ENCODE measurements around the gene ARHGAP40. TPM values are rescaled to one million over a fixed set of nuclear protein-coding genes. Genes with fewer than 3 reads are reported as not detected.

ARHGAP40 gene
- total and polyA plus RNA-seq, 2 of the 4 experiments (the other 2 are of a cell fraction), result not detected

DNA sequence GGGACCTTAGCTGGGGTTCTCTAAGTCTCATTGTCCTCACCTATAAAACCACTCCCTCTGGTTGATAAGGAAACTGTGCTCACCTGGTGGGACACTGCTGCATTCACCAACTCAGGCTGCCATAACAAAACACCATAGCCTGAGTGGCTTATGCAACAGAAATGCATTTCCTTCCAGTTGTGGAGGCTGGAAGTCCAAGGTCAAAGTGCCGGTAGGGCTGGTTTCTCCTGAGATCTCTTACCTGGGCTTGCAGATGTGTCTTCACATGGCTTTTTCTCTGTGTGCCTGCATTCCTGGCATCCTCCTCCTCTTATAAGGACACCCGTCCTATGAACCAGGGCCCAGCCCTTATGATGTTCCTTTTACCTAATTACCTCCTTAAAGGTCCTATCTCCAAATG is 62.7 kb downstream of the ARHGAP40 start:
- Histone ChIP-seq H4K8ac (ENCODE audit: low read depth in 2 of 2, low read length in 2 of 2) (no peak overlapping the region), H2AFZ (replicated peaks; ENCODE audit: low read length, poor library complexity) (no peak overlapping the region), H2AK5ac (ENCODE audit: low read depth, low read length) (no peak overlapping the region), H2BK20ac (ENCODE audit: low read depth, low read length) (no peak overlapping the region), H3K4me3 (ENCODE audit: insufficient read depth, low read depth, low read length) (no peak overlapping the region), H3K27ac (ENCODE audit: insufficient read depth, low read length) (no peak overlapping the region), H2AK9ac (replicated peaks; ENCODE audit: low read depth, low read length, poor library complexity) (no peak overlapping the region), H4K20me1 (ENCODE audit: insufficient read depth, low read length) (no peaks in the 10 kb centered on the region), H3K36me3 (ENCODE audit: control insufficient read depth, insufficient read depth, low read length) (no peaks in the 10 kb centered on the region), H3K56ac (ENCODE audit: extremely low read depth, insufficient read depth, low read length) (no peak overlapping the region), H3K79me1 (ENCODE audit: low read depth in 1 of 2, low read length in 2 of 2) (no peaks in the 10 kb centered on the region), H3K9ac (ENCODE audit: low read depth, low read length) (no peak overlapping the region), H3K9me3 (ENCODE audit: control insufficient read depth, insufficient read depth, low read length) (no peaks in the 10 kb centered on the region), H3K4me2 (ENCODE audit: low read depth, low read length) (no peak overlapping the region), H3K9me1 (ENCODE audit: insufficient read depth, low read length) (no peaks in the 10 kb centered on the region), H3K23ac (ENCODE audit: low read depth, low read length) (no peak overlapping the region), H4K91ac (ENCODE audit: insufficient read depth, low read depth, low read length) (no peak overlapping the region), H3K4ac (ENCODE audit: low read depth, low read length) (no peak overlapping the region), H2BK15ac (ENCODE audit: low read depth, low read length) (no peak overlapping the region), H2BK5ac (ENCODE audit: low read depth, low read length, poor library complexity, severe bottlenecking) (no peak overlapping the region), H3K18ac (ENCODE audit: low read depth, low read length) (no peak overlapping the region), H3K27me3 (ENCODE audit: control insufficient read depth, insufficient read depth, low read length) (peaks cover 7% of the 10 kb centered on the region), H4K5ac (ENCODE audit: low read depth, low read length) (no peak overlapping the region), H2BK120ac (ENCODE audit: low read depth, low read length) (no peak overlapping the region), H3K4me1 (ENCODE audit: control insufficient read depth, insufficient read depth, low read length) (no peaks in the 10 kb centered on the region), H3K14ac (replicated peaks; ENCODE audit: low read depth, low read length) (no peak overlapping the region)
- in situ Hi-C loops (cut with MboI; ENCODE audit: low sequenced_read_pairs), result no loop called here
- ATAC-seq (ENCODE audit: low read depth) (no peak), DNase-seq (no peak)
- dilution Hi-C loops (cut with HindIII; ENCODE audit: low sequenced_read_pairs, unreplicated experiment), result no loop called here
- POLR2A ChIA-PET (ENCODE audit: unreplicated experiment), result no interaction called here
- CTCF ChIA-PET, result no interaction called here
- no TSS peak for BruUV-seq (replicated peaks)
- intact Hi-C loops (cut with micrococcal nuclease), result no loop called here
- WGBS, 2 experiments (ENCODE audit: extremely low coverage in 2 of 2, insufficient read length in 1 of 2), result 100% methylated on average over 1 of the region's 2 CpGs; no CpG with 5 or more reads in 1 of the 2 experiments
- TF ChIP-seq MAZ (IDR thresholded peaks at IDR 0.05; ENCODE audit: borderline replicate concordance, low read depth, low read length) (no peak), RAD21 (IDR thresholded peaks at IDR 0.05; ENCODE audit: low read length) (no peak), RCOR1 (IDR thresholded peaks at IDR 0.05; ENCODE audit: insufficient replicate concordance, low read length) (no peak), MAFK (IDR thresholded peaks at IDR 0.05; ENCODE audit: low read depth, low read length) (no peak), MXI1 (IDR thresholded peaks at IDR 0.05; ENCODE audit: borderline replicate concordance, low read depth, low read length) (no peak), RFX5 (IDR thresholded peaks at IDR 0.05; ENCODE audit: low read depth, low read length) (no peak), NFE2L2 (IDR thresholded peaks at IDR 0.05; ENCODE audit: low read depth, low read length) (no peak), CEBPB (IDR thresholded peaks at IDR 0.05; ENCODE audit: low read depth, low read length) (no peak), SMC3 (IDR thresholded peaks at IDR 0.05; ENCODE audit: low read depth, low read length) (no peak), CHD1 (IDR thresholded peaks at IDR 0.05; ENCODE audit: low read depth, low read length) (no peak), FOS (IDR thresholded peaks at IDR 0.05; ENCODE audit: low read depth, low read length) (no peak), BHLHE40 (IDR thresholded peaks at IDR 0.05; ENCODE audit: low read depth, low read length) (no peak), POLR2A (IDR thresholded peaks at IDR 0.05; ENCODE audit: low read depth, low read length) (no peak)
- TF ChIP-seq, protein P1, sequence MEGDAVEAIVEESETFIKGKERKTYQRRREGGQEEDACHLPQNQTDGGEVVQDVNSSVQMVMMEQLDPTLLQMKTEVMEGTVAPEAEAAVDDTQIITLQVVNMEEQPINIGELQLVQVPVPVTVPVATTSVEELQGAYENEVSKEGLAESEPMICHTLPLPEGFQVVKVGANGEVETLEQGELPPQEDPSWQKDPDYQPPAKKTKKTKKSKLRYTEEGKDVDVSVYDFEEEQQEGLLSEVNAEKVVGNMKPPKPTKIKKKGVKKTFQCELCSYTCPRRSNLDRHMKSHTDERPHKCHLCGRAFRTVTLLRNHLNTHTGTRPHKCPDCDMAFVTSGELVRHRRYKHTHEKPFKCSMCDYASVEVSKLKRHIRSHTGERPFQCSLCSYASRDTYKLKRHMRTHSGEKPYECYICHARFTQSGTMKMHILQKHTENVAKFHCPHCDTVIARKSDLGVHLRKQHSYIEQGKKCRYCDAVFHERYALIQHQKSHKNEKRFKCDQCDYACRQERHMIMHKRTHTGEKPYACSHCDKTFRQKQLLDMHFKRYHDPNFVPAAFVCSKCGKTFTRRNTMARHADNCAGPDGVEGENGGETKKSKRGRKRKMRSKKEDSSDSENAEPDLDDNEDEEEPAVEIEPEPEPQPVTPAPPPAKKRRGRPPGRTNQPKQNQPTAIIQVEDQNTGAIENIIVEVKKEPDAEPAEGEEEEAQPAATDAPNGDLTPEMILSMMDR (conservative IDR thresholded peaks at IDR 0.05; ENCODE audit: low read depth, low read length), result no peak
- TF ChIP-seq, protein P2, sequence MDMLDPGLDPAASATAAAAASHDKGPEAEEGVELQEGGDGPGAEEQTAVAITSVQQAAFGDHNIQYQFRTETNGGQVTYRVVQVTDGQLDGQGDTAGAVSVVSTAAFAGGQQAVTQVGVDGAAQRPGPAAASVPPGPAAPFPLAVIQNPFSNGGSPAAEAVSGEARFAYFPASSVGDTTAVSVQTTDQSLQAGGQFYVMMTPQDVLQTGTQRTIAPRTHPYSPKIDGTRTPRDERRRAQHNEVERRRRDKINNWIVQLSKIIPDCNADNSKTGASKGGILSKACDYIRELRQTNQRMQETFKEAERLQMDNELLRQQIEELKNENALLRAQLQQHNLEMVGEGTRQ (IDR thresholded peaks at IDR 0.05; ENCODE audit: low read depth, low read length), result no peak
- TF ChIP-seq, protein P3, sequence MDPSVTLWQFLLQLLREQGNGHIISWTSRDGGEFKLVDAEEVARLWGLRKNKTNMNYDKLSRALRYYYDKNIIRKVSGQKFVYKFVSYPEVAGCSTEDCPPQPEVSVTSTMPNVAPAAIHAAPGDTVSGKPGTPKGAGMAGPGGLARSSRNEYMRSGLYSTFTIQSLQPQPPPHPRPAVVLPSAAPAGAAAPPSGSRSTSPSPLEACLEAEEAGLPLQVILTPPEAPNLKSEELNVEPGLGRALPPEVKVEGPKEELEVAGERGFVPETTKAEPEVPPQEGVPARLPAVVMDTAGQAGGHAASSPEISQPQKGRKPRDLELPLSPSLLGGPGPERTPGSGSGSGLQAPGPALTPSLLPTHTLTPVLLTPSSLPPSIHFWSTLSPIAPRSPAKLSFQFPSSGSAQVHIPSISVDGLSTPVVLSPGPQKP (IDR thresholded peaks at IDR 0.05; ENCODE audit: borderline replicate concordance, low read depth, low read length), result no peak

Measured in IMR-90 (cell line).